Testis (tissue), 2 donors: ENCODE measurements around the gene CXXC5.

Source experiments
- POLR2A ChIP-seq: fragments of 450-650 bp; IDR thresholded peaks from one replicate; pipeline ENCODE4 v1.6.1; 2017; ENCODE audit warnings: antibody characterized with exemption, mild to moderate bottlenecking, moderate library complexity
- TF ChIP-seq, protein P1 (sequence below), 3 experiments: fragments of 450-650 bp in 2 of 3; fragments of 200-600 bp in 1 of 3; sonication (generic) in 1 of 3; IDR thresholded peaks; one replicate each; pipeline ENCODE4 v1.5.1; 2016 to 2019; ENCODE audit warnings: antibody characterized with exemption in 3 of 3, mild to moderate bottlenecking in 2 of 3, moderate library complexity in 1 of 3

DNA sequence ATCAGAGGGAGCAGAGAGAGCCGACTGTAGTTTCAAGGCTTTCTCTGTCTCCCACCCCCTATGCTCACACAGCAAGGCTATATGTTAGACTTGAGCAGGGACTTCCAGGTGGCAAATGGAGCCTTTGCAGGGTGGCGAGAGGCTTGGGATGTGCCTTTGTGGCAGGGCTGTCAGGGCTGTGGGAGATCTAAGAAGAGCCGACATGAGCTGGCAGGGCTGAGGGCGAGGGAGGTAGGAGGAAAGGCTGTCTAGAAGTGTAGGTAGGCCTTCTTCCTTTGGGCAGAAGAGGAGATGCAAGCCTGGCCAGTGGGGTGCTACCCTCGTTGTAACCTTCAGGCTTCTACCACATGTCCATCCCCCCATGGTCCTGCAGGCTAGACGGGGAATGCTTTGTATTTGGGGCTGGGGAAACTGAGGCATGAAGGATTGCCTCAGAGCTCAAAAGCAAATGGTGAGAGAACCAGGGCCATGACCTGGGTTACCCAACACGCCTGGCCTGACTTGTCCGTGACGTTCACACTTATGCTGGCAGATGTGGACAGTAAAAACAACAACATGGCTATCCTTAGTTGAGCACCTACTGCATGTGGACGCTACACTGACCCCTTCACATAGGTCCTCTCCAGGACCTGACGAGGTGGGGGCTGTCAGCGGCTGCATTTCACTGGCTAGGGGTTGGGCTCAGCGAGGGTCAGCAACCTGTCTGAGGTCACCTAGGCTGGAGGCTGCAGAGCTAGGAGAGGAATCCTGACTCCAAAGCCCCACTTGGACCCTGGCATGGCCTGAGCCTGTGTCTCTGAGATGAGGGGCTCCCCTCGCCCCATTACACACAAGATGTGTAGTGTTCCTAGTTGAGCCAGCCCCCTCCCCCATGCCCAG, 15.3 kb downstream of the CXXC5 start:
- TF ChIP-seq, protein P1, sequence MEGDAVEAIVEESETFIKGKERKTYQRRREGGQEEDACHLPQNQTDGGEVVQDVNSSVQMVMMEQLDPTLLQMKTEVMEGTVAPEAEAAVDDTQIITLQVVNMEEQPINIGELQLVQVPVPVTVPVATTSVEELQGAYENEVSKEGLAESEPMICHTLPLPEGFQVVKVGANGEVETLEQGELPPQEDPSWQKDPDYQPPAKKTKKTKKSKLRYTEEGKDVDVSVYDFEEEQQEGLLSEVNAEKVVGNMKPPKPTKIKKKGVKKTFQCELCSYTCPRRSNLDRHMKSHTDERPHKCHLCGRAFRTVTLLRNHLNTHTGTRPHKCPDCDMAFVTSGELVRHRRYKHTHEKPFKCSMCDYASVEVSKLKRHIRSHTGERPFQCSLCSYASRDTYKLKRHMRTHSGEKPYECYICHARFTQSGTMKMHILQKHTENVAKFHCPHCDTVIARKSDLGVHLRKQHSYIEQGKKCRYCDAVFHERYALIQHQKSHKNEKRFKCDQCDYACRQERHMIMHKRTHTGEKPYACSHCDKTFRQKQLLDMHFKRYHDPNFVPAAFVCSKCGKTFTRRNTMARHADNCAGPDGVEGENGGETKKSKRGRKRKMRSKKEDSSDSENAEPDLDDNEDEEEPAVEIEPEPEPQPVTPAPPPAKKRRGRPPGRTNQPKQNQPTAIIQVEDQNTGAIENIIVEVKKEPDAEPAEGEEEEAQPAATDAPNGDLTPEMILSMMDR (IDR thresholded peaks at IDR 0.05) = no peak
- no peak for TF ChIP-seq POLR2A
